Heart left ventricle (tissue), 13 donors: ENCODE results near the gene PSMG3.

Experiments used
- POLR2A ChIP-seq, 2 donors: fragments of 450-650 bp; IDR thresholded peaks; one replicate each; pipeline ENCODE4 v1.6.1; 2017; ENCODE audit warnings: antibody characterized with exemption in 2 of 2, mild to moderate bottlenecking in 2 of 2, moderate library complexity in 2 of 2
- TF ChIP-seq, protein P1 (sequence below), 12 donors: fragments of 200-600 bp; sonication (generic) in 4 of 12; IDR thresholded peaks; one replicate each; pipeline versions ENCODE4 v1.5.0 to v1.8.0; 2018 to 2022; ENCODE audit warnings: antibody characterized with exemption in 12 of 12, mild to moderate bottlenecking in 5 of 12
- donor health status: ischemic (EF 13 %, LVEDD 7.1; RV severe dilation, severe dysfunction).
- donor health status: DM: no; HTN: yes; CAD: no.
- donor health status: DM: no; HTN: no; CAD: no.
- donor health status: ischemic (EF 25% LVEDD 6.9; RV normal size, moderate dysfunction).
- donor health status: ischemic (EF 25% LVEDD 5.7; RV mildly dilated, moderate dysfunction).
- donor health status: ischemic (EF 35%, LVEDD 5.7; RV mildly dilated, moderate dysfunction).
- donor health status: nonischemic (EF 11% LVEDD 7.7; RV severe dilation, severe dysfunction).
- donor health status: DM: yes; HTN: yes; CAD: no.
- donor health status: PGD.
- donor health status: ischemic (EF 29% LVEDD 5.4; RV normal size, mild dysfunction).
- donor health status: nonischemic (EF 23%, LVEDD 6.1; RV moderate dilation, normal function).

- TF ChIP-seq, protein P1, sequence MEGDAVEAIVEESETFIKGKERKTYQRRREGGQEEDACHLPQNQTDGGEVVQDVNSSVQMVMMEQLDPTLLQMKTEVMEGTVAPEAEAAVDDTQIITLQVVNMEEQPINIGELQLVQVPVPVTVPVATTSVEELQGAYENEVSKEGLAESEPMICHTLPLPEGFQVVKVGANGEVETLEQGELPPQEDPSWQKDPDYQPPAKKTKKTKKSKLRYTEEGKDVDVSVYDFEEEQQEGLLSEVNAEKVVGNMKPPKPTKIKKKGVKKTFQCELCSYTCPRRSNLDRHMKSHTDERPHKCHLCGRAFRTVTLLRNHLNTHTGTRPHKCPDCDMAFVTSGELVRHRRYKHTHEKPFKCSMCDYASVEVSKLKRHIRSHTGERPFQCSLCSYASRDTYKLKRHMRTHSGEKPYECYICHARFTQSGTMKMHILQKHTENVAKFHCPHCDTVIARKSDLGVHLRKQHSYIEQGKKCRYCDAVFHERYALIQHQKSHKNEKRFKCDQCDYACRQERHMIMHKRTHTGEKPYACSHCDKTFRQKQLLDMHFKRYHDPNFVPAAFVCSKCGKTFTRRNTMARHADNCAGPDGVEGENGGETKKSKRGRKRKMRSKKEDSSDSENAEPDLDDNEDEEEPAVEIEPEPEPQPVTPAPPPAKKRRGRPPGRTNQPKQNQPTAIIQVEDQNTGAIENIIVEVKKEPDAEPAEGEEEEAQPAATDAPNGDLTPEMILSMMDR (IDR thresholded peaks at IDR 0.05) = no peak
- no peak for TF ChIP-seq POLR2A (IDR thresholded peaks at IDR 0.05)
Measured at GRCh38 chr7:1549357-1550004, 20.4 kb downstream of the PSMG3 start.
